HepG2 (cell line): ENCODE data around the gene GALP. TPM values are rescaled to one million over a fixed set of nuclear protein-coding genes. Genes with fewer than 3 reads are reported as not detected.

Experiments used
- ATAC-seq: fragments of 200-7000 bp; cut with Tn5 transposase; 3 replicates; pipeline ENCODE4 v1.9.1; 2020; ENCODE audit warnings: mild to moderate bottlenecking, moderate library complexity
- BruUV-seq: library from RNA; stranded (reverse); fragments of 400-500 nt; replicated peaks from 2 replicates; lab custom pipeline; 2021; lab: Mats Ljungman, UMichigan
- CTCF ChIA-PET: fragments of 300-600 bp; formaldehyde crosslinking; extraction: SDS; loops from one replicate; lab custom pipeline; 2021; ENCODE audit warnings: low total read pairs, inconsistent platforms, low intra/inter-chr PET ratio; lab: Yijun Ruan, JAX
- POLR2A ChIA-PET: fragments of 350-600 bp; sonication (Branson Sonifier 250); formaldehyde crosslinking; loops from one replicate; lab custom pipeline; 2020; ENCODE audit warnings: antibody characterized with exemption, inconsistent platforms; lab: Yijun Ruan, JAX
- DNase-seq: peaks from one replicate; pipeline ENCODE4 v3.0.0-alpha.2; 2015; ENCODE audit warnings: low spot score
- FAIRE-seq: peaks from 3 replicates; lab custom pipeline; 2011; peaks lifted over from hg19 to GRCh38; lab: Jason Lieb, UNC
- H2AFZ ChIP-seq: one replicate; pipeline ENCODE4 v1.6.1; 2011; ENCODE audit warnings: low read length, inconsistent platforms
- H3K27ac ChIP-seq: fragments of 300-600 bp; 3 replicates; pipeline ENCODE4 v1.8.0; 2011; ENCODE audit warnings: mixed run types, mild to moderate bottlenecking, mixed read lengths, low read length, inconsistent platforms; ENCODE audit not compliant: insufficient read depth; ENCODE audit errors: extremely low read length
- H3K27me3 ChIP-seq, 2 experiments: fragments of 200-600 bp in 1 of 2; 2 replicates in 1 of 2; 3 replicates in 1 of 2; pipeline versions ENCODE4 v1.6.0 to v1.8.0; 2011; ENCODE audit warnings: low read length in 2 of 2, mild to moderate bottlenecking in 2 of 2, moderate library complexity in 2 of 2, inconsistent platforms in 1 of 2; ENCODE audit not compliant: insufficient read depth in 2 of 2, control insufficient read depth in 1 of 2
- H3K36me3 ChIP-seq, 2 experiments: fragments of 200-600 bp in 1 of 2; replicated peaks in 1 of 2; 2 replicates in 1 of 2; 3 replicates in 1 of 2; pipeline versions ENCODE4 v1.5.1 to v1.8.0; 2011; ENCODE audit warnings: low read length in 2 of 2, inconsistent platforms in 1 of 2; ENCODE audit not compliant: insufficient read depth in 2 of 2, control insufficient read depth in 1 of 2
- H3K4me1 ChIP-seq: 2 replicates; pipeline ENCODE4 v1.5.1; 2012; ENCODE audit warnings: low read length, inconsistent platforms; ENCODE audit not compliant: insufficient read depth
- H3K4me2 ChIP-seq: 2 replicates; pipeline ENCODE4 v1.6.0; 2011; ENCODE audit warnings: low read depth, low read length, inconsistent platforms
- H3K4me3 ChIP-seq, 3 experiments: fragments of 200-600 bp in 1 of 3; sonication (generic), shearing (Covaris generic) in 1 of 3; replicated peaks in 1 of 3; 2 replicates each; pipeline ENCODE4 v1.5.1; 2011 to 2016; ENCODE audit warnings: low read length in 3 of 3, inconsistent platforms in 2 of 3, low read depth in 2 of 3, mild to moderate bottlenecking in 2 of 3, control low read depth in 1 of 3, mixed read lengths in 1 of 3; ENCODE audit not compliant: insufficient read depth in 1 of 3
- H3K79me2 ChIP-seq: one replicate; pipeline ENCODE4 v1.6.1; 2011; ENCODE audit warnings: low read length, inconsistent platforms; ENCODE audit not compliant: insufficient read depth
- H3K9ac ChIP-seq: 2 replicates; pipeline ENCODE4 v1.6.0; 2011; ENCODE audit warnings: mild to moderate bottlenecking, low read depth, low read length, inconsistent platforms; ENCODE audit not compliant: insufficient read depth
- H3K9me3 ChIP-seq: 2 replicates; pipeline ENCODE4 v1.5.1; 2012; ENCODE audit warnings: mild to moderate bottlenecking, low read length
- H4K20me1 ChIP-seq: 2 replicates; pipeline ENCODE4 v1.6.0; 2011; ENCODE audit warnings: inconsistent platforms, mild to moderate bottlenecking, low read length, moderate library complexity; ENCODE audit not compliant: insufficient read depth
- ADNP ChIP-seq: sonication (generic); formaldehyde crosslinking; IDR thresholded peaks from 2 replicates; pipeline ENCODE4 v1.4.0; 2020; ENCODE audit warnings: missing genetic modification reagents
- AGO2 ChIP-seq: fragments of 200-400 bp; formaldehyde crosslinking; optimal IDR thresholded peaks from 2 replicates; pipeline ENCODE3; 2017; ENCODE audit warnings: mild to moderate bottlenecking, low read depth, low read length, moderate library complexity
- ARID2 ChIP-seq: sonication (generic); formaldehyde crosslinking; IDR thresholded peaks from 2 replicates; pipeline ENCODE4 v1.8.1; 2022; ENCODE audit warnings: mild to moderate bottlenecking, missing genetic modification reagents, borderline replicate concordance
- BHLHE40 ChIP-seq: IDR thresholded peaks from 2 replicates; pipeline ENCODE4 v1.6.1; 2011; ENCODE audit warnings: low read length, improper control_type of control experiment
- POLR2A ChIP-seq, 2 experiments: IDR thresholded peaks; 2 replicates each; pipeline ENCODE4 v1.6.1; 2011; ENCODE audit warnings: low read depth in 2 of 2, low read length in 2 of 2, mild to moderate bottlenecking in 1 of 2, moderate library complexity in 1 of 2; ENCODE audit not compliant: insufficient read depth in 1 of 2
- POLR2G ChIP-seq: fragments of 200-400 bp; formaldehyde crosslinking; IDR thresholded peaks from 2 replicates; pipeline ENCODE4 v1.6.1; 2018; ENCODE audit warnings: mild to moderate bottlenecking, low read depth, low read length, moderate library complexity
- RBFOX2 ChIP-seq: fragments of 200-400 bp; formaldehyde crosslinking; IDR thresholded peaks from 2 replicates; pipeline ENCODE4 v1.6.1; 2017; ENCODE audit warnings: low read depth, mild to moderate bottlenecking, low read length
- RBM22 ChIP-seq: fragments of 200-400 bp; formaldehyde crosslinking; optimal IDR thresholded peaks from 2 replicates; pipeline ENCODE3; 2017; ENCODE audit warnings: mild to moderate bottlenecking, low read length, moderate library complexity
- ZNF12 ChIP-seq: sonication (generic); formaldehyde crosslinking; IDR thresholded peaks from 2 replicates; pipeline ENCODE4 v1.5.0; 2020; ENCODE audit warnings: missing genetic modification reagents
- ZNF580 ChIP-seq: IDR thresholded peaks from 2 replicates; pipeline ENCODE4 v1.6.1; 2016; ENCODE audit warnings: low read depth, borderline replicate concordance
- whole genome bisulfite sequencing: methylation state at CpG from one replicate; pipeline ENCODE4 v1.1.6; 2017; ENCODE audit warnings: low lambda C conversion rate; 5-methylcytosine and 5-hydroxymethylcytosine counted together
- in situ Hi-C: cut with HindIII; loops from 2 replicates; pipeline ENCODE4 v1.10.0; 2017; ENCODE audit warnings: low pct_unique_long_range_greater_than_20kb; ENCODE audit not compliant: extremely low pct_ligation_motif_present
- intact Hi-C: fragments of 100-400 bp; cut with micrococcal nuclease; formaldehyde crosslinking; loops from one replicate; pipeline ENCODE4 v1.10.0; 2022; ENCODE audit not compliant: unreplicated experiment
- polyA plus RNA-seq, 8 experiments: library from polyadenylated mRNA; depleted of rRNA in 3 of 8; stranded (reverse) in 7 of 8; unstranded in 1 of 8; fragments of >200 nt; fragmentation: Illumina TruSeq in 4 of 8; extraction: Trizol in 4 of 8; gene quantifications; 2 replicates each; pipeline versions ENCODE4 v1.2.1 to v1.2.3, GENCODE V29; 2011 to 2016; ENCODE audit warnings: low read depth in 4 of 8, missing spikeins in 1 of 8, mixed read lengths in 1 of 8; ENCODE audit not compliant: insufficient read depth in 1 of 8
- total RNA-seq, 5 experiments: library from RNA; depleted of rRNA; stranded (reverse); fragments of >200 nt; fragmentation: Illumina TruSeq; extraction: Trizol; gene quantifications; 2 replicates each; pipeline ENCODE4 v1.2.3, GENCODE V29; 2016; ENCODE audit warnings: low read depth in 1 of 5

The GALP gene
- total and polyA plus RNA-seq, 2 of the 13 experiments (the other 11 are each of a cell fraction or from before 2014, with no cell fraction given), result not detected

DNA sequence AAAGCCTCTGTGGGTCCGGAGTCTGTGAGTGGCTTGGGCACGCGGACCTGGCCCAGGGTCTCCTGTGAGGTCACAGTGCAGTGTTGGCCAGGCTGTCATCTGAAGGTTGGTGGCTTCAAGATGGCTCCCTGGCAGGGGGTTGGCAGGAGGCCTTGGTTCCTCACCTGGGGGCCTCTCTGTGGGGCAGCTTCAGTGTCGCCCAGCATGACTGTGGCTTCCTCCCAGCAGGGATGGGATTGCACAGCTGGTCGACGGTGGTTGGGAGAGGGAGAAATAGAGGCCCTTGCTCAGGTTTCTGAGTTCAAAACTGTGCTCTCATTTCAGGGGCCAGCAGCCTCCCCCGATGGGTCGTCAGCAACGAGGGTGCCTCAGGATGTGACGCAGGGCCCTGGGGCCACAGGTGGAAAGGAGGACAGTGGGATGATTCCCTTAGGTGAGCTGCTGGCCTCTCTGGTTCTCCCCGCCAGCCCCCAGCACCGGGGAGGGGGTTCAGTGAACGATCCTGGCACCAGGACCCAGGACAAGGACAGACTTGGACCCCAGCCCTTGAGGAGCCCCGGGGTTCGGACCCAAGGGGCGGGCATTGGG lies 17.5 kb upstream of the GALP start:
- TF ChIP-seq ZNF580 (CRISPR knock-in tag), result no peak
- peak; percentile 31; the same call in 1 of the 2 replicates for TF ChIP-seq RBFOX2
- TF ChIP-seq ADNP (CRISPR knock-in tag), result no peak
- 0 out of 2 replicates have a peak, but pooled peaks have one; percentile 32 for TF ChIP-seq POLR2G
- TF ChIP-seq BHLHE40, result no peak
- TF ChIP-seq ARID2, result no peak
- TF ChIP-seq AGO2, result peak; percentile 85
- TF ChIP-seq RBM22, result peak; percentile 56
- no peak for TF ChIP-seq ZNF12 (CRISPR knock-in tag)
- 0 out of 4 replicates have a peak, but pooled peaks of 1 of the 2 experiments have one; percentile 18 for TF ChIP-seq POLR2A (IDR thresholded peaks at IDR 0.05; ENCODE audit: insufficient read depth in 1 of 2, low read depth in 2 of 2, low read length in 2 of 2)
- TF ChIP-seq, all 625 proteins: peak for 5
- WGBS, result no CpG with 5 or more reads among the region's 16 CpGs
- Histone ChIP-seq H3K27ac (no peak overlapping the region), H3K79me2 (peaks cover 7% of the 10 kb centered on the region), H3K9ac (no peak overlapping the region), H4K20me1 (peaks cover 5% of the 10 kb centered on the region; the same call in 1 of the 2 replicates), H3K4me1 (peaks cover 18% of the 10 kb centered on the region), H3K36me3 (peaks cover 20 to 53% of the 10 kb centered on the region in 2 experiments), H3K4me3 (no peak overlapping the region), H3K27me3 (no peaks in the 10 kb centered on the region), H2AFZ (no peak overlapping the region), H3K4me2 (no peak overlapping the region), H3K9me3 (no peaks in the 10 kb centered on the region)
- POLR2A ChIA-PET, result interaction anchor here (2.2 kb wide), 1 partner anchor 16 kb away, joined by 19 read pairs; the partner anchor contains the start of gene ZNF444
- FAIRE-seq (no peak), ATAC-seq (no peak), DNase-seq (no peak)
- CTCF ChIA-PET, result no interaction called here
- intact Hi-C loops, result no loop called here
- in situ Hi-C loops, result no loop called here
- BruUV-seq, result no TSS peak
